Neural progenitor cell (in vitro differentiated cells): Measurements from ENCODE around the gene RCC2. TPM values are rescaled to one million over a fixed set of nuclear protein-coding genes. Genes with fewer than 3 reads are reported as not detected.

Experiments used
- DNase-seq: peaks from one replicate; pipeline ENCODE4 v3.0.0-alpha.2; 2016; ENCODE audit warnings: low spot score
- H2AFZ ChIP-seq: fragments of 200-600 bp; sonication (generic); replicated peaks from 2 replicates; pipeline ENCODE4 v1.6.1; 2016; ENCODE audit warnings: antibody characterized with exemption
- H3F3A ChIP-seq: fragments of 200-600 bp; sonication (generic); 2 replicates; pipeline ENCODE4 v1.6.1; 2016; ENCODE audit warnings: antibody characterized with exemption, low read depth
- H3K27ac ChIP-seq: fragments of 200-600 bp; sonication (generic); 2 replicates; pipeline ENCODE4 v1.5.1; 2016; ENCODE audit warnings: mild to moderate bottlenecking
- H3K27me3 ChIP-seq: fragments of 200-600 bp; sonication (generic); 2 replicates; pipeline ENCODE4 v1.6.1; 2016; ENCODE audit warnings: mild to moderate bottlenecking, moderate library complexity
- H3K36me3 ChIP-seq: fragments of 200-600 bp; sonication (generic); 2 replicates; pipeline ENCODE4 v1.5.1; 2016
- H3K4me1 ChIP-seq: fragments of 200-600 bp; sonication (generic); 2 replicates; pipeline ENCODE4 v1.6.1; 2016; ENCODE audit warnings: mixed run types
- H3K4me2 ChIP-seq: fragments of 200-600 bp; sonication (generic); 2 replicates; pipeline ENCODE4 v1.6.1; 2016
- H3K4me3 ChIP-seq: fragments of 200-600 bp; sonication (generic); 2 replicates; pipeline ENCODE4 v1.5.1; 2016
- H3K79me2 ChIP-seq: fragments of 200-600 bp; sonication (generic); 2 replicates; pipeline ENCODE4 v1.6.1; 2016; ENCODE audit warnings: low read depth
- H3K9ac ChIP-seq: fragments of 200-600 bp; sonication (generic); 2 replicates; pipeline ENCODE4 v1.6.1; 2016
- H3K9me3 ChIP-seq: fragments of 200-600 bp; sonication (generic); 2 replicates; pipeline ENCODE4 v1.5.1; 2016; ENCODE audit warnings: low read depth
- H4K20me1 ChIP-seq: fragments of 200-600 bp; sonication (generic); 2 replicates; pipeline ENCODE4 v1.6.1; 2016; ENCODE audit warnings: low read depth
- H3K27ac Mint-ChIP-seq: 3 replicates; pipeline ENCODE4 v1.8.0; 2021; ENCODE audit warnings: mixed read lengths
- H3K27me3 Mint-ChIP-seq: 2 replicates; pipeline ENCODE4 v1.8.0; 2022; ENCODE audit warnings: low read depth, mild to moderate bottlenecking, inconsistent platforms, moderate library complexity, mixed read lengths; ENCODE audit not compliant: insufficient read depth
- H3K36me3 Mint-ChIP-seq: 3 replicates; pipeline ENCODE4 v1.8.0; 2021; ENCODE audit warnings: mixed read lengths
- H3K4me1 Mint-ChIP-seq: 3 replicates; pipeline ENCODE4 v1.8.0; 2021; ENCODE audit warnings: mixed read lengths
- H3K4me3 Mint-ChIP-seq: 3 replicates; pipeline ENCODE4 v1.8.0; 2021; ENCODE audit warnings: mild to moderate bottlenecking, moderate library complexity, mixed read lengths
- H3K9me3 Mint-ChIP-seq: 3 replicates; pipeline ENCODE4 v1.8.0; 2020; ENCODE audit warnings: mixed read lengths
- CTCF ChIP-seq: fragments of 200-600 bp; sonication (generic); IDR thresholded peaks from 2 replicates; pipeline ENCODE4 v1.5.1; 2017; ENCODE audit warnings: antibody characterized with exemption, mild to moderate bottlenecking
- EZH2 ChIP-seq: fragments of 200-600 bp; sonication (generic); IDR thresholded peaks from 2 replicates; pipeline ENCODE4 v1.6.1; 2017; ENCODE audit warnings: antibody characterized with exemption, mild to moderate bottlenecking, moderate library complexity
- EZH2phosphoT487 ChIP-seq: fragments of 200-600 bp; sonication (generic); IDR thresholded peaks from 2 replicates; pipeline ENCODE4 v1.6.1; 2017; ENCODE audit warnings: antibody characterized with exemption
- total RNA-seq: library from RNA; depleted of rRNA; stranded (reverse); fragments of >200 nt; gene quantifications from 2 replicates; pipeline ENCODE4 v1.2.3, GENCODE V29; 2015; ENCODE audit warnings: low replicate concordance

Gene RCC2
- total RNA-seq, 1 donor from 2014 or later, result 126 TPM

GRCh38 chr1:17441265-17441992, 2.0 kb upstream of the RCC2 start:
- H3K36me3 Mint-ChIP-seq, result no peaks in the 10 kb centered on the region
- peaks cover 23% of the 10 kb centered on the region for H3K4me1 Mint-ChIP-seq
- peak overlapping the region; percentile 99 for H3K4me2 ChIP-seq
- H3K4me3 Mint-ChIP-seq, result no peak overlapping the region
- peaks cover 24% of the 10 kb centered on the region for H3K27me3 Mint-ChIP-seq
- no peak overlapping the region for H3K9ac ChIP-seq
- H3K36me3 ChIP-seq, result no peaks in the 10 kb centered on the region
- TF ChIP-seq EZH2phosphoT487 (no peak), EZH2 (no peak), CTCF (no peak)
- no peak overlapping the region for H3K4me3 ChIP-seq
- H3K4me1 ChIP-seq, result peaks cover 25% of the 10 kb centered on the region
- no peaks in the 10 kb centered on the region for H3K9me3 Mint-ChIP-seq
- DNase-seq, result peak; percentile 48
- no peak overlapping the region for H3K27ac Mint-ChIP-seq
- H3K79me2 ChIP-seq, result peaks cover 26% of the 10 kb centered on the region
- peaks cover 30% of the 10 kb centered on the region for H3K27me3 ChIP-seq
- H3F3A ChIP-seq, result peaks cover 37% of the 10 kb centered on the region
- H2AFZ ChIP-seq, result no peak overlapping the region
- H3K9me3 ChIP-seq, result no peaks in the 10 kb centered on the region
- H3K27ac ChIP-seq, result no peak overlapping the region
- H4K20me1 ChIP-seq, result peaks cover 9% of the 10 kb centered on the region

GRCh38 chr1:17440827-17441168, 1.3 kb upstream of the RCC2 start:
- H3K4me2 ChIP-seq, result peak overlapping the region; percentile 99
- H3K4me1 ChIP-seq, result peaks cover 30% of the 10 kb centered on the region
- H3K27ac ChIP-seq, result no peak overlapping the region
- H3K9me3 ChIP-seq, result no peaks in the 10 kb centered on the region
- H3K36me3 ChIP-seq, result no peaks in the 10 kb centered on the region
- H3K4me3 ChIP-seq, result peak overlapping the region; percentile 100
- Mint-ChIP-seq H3K4me1 (peaks cover 29% of the 10 kb centered on the region), H3K27ac (no peak overlapping the region), H3K36me3 (no peaks in the 10 kb centered on the region), H3K27me3 (peaks cover 22% of the 10 kb centered on the region), H3K9me3 (no peaks in the 10 kb centered on the region), H3K4me3 (peak overlapping the region; percentile 87)
- H2AFZ ChIP-seq, result no peak overlapping the region
- no peak overlapping the region for H3K9ac ChIP-seq
- H3F3A ChIP-seq, result peaks cover 37% of the 10 kb centered on the region
- H4K20me1 ChIP-seq, result peaks cover 15% of the 10 kb centered on the region
- no peak for TF ChIP-seq CTCF
- TF ChIP-seq EZH2, result no peak
- TF ChIP-seq EZH2phosphoT487, result no peak
- H3K79me2 ChIP-seq, result peaks cover 33% of the 10 kb centered on the region
- peaks cover 30% of the 10 kb centered on the region for H3K27me3 ChIP-seq
- DNase-seq, result no peak

GRCh38 chr1:17440074-17440826, 773 bp upstream of the RCC2 start:
- Histone ChIP-seq H3K4me3 (peak overlapping the region; percentile 100), H3K4me2 (peak overlapping the region; percentile 99), H3K79me2 (peaks cover 38% of the 10 kb centered on the region), H3K36me3 (no peaks in the 10 kb centered on the region), H3K9me3 (no peaks in the 10 kb centered on the region), H2AFZ (peak overlapping the region; percentile 91), H3K27me3 (peaks cover 30% of the 10 kb centered on the region), H3K27ac (no peak overlapping the region), H4K20me1 (peaks cover 20% of the 10 kb centered on the region), H3K4me1 (peaks cover 33% of the 10 kb centered on the region), H3F3A (peaks cover 37% of the 10 kb centered on the region), H3K9ac (no peak overlapping the region)
- Mint-ChIP-seq H3K4me3 (peak overlapping the region; percentile 87), H3K4me1 (peaks cover 33% of the 10 kb centered on the region), H3K36me3 (no peaks in the 10 kb centered on the region), H3K9me3 (no peaks in the 10 kb centered on the region), H3K27me3 (peaks cover 22% of the 10 kb centered on the region), H3K27ac (peak overlapping the region; percentile 26)
- DNase-seq, result peak; percentile 58
- TF ChIP-seq EZH2, result no peak
- TF ChIP-seq CTCF, result no peak
- no peak for TF ChIP-seq EZH2phosphoT487
